Astrocyte (in vitro differentiated cells and primary cell): ENCODE measurements around the gene RTL10. TPM values are rescaled to one million over a fixed set of nuclear protein-coding genes. Genes with fewer than 3 reads are reported as not detected.
A peak's percentile ranks its signal among the peaks of the same experiment; 100 is the strongest.

ENCODE experiments used
- DNase-seq: peaks from one replicate; pipeline ENCODE4 v3.0.0-alpha.2; 2010; ENCODE audit warnings: low read depth
- FAIRE-seq: peaks from 2 replicates; lab custom pipeline; 2011; peaks lifted over from hg19 to GRCh38; lab: Jason Lieb, UNC
- H2AFZ ChIP-seq: 2 replicates; pipeline ENCODE4 v1.6.0; 2012; ENCODE audit warnings: low read depth, low read length, inconsistent platforms
- H3K27ac ChIP-seq: 2 replicates; pipeline ENCODE4 v1.5.1; 2011; ENCODE audit warnings: low read depth, low read length, inconsistent platforms
- H3K27me3 ChIP-seq: 2 replicates; pipeline ENCODE4 v1.6.0; 2011; ENCODE audit warnings: low read length, inconsistent platforms; ENCODE audit not compliant: insufficient read depth
- H3K36me3 ChIP-seq: 2 replicates; pipeline ENCODE4 v1.5.1; 2011; ENCODE audit warnings: low read length, inconsistent platforms; ENCODE audit not compliant: insufficient read depth
- H3K4me1 ChIP-seq: 2 replicates; pipeline ENCODE4 v1.5.1; 2011; ENCODE audit warnings: low read length, inconsistent platforms; ENCODE audit not compliant: insufficient read depth
- H3K4me2 ChIP-seq: 2 replicates; pipeline ENCODE4 v1.6.0; 2012; ENCODE audit warnings: low read length, inconsistent platforms
- H3K4me3 ChIP-seq: 2 replicates; pipeline ENCODE4 v1.5.1; 2011; ENCODE audit warnings: low read depth, mild to moderate bottlenecking, low read length, inconsistent platforms; ENCODE audit not compliant: insufficient read depth
- H3K79me2 ChIP-seq: 2 replicates; pipeline ENCODE4 v1.6.0; 2012; ENCODE audit warnings: mild to moderate bottlenecking, low read length, inconsistent platforms; ENCODE audit not compliant: insufficient read depth
- H3K9ac ChIP-seq: 2 replicates; pipeline ENCODE4 v1.6.0; 2012; ENCODE audit warnings: mild to moderate bottlenecking, low read length, inconsistent platforms
- H3K9me3 ChIP-seq: 2 replicates; pipeline ENCODE4 v1.5.1; 2012; ENCODE audit warnings: low read depth, mild to moderate bottlenecking, low read length, inconsistent platforms; ENCODE audit not compliant: insufficient read depth
- H4K20me1 ChIP-seq: 2 replicates; pipeline ENCODE4 v1.6.0; 2012; ENCODE audit warnings: low read length, inconsistent platforms; ENCODE audit not compliant: insufficient read depth
- H3K27ac Mint-ChIP-seq: one replicate; pipeline ENCODE4 v1.8.0; 2021; ENCODE audit warnings: mild to moderate bottlenecking, mixed read lengths; ENCODE audit not compliant: unreplicated experiment
- H3K27me3 Mint-ChIP-seq: one replicate; pipeline ENCODE4 v1.8.0; 2021; ENCODE audit warnings: low read depth, mixed read lengths; ENCODE audit not compliant: unreplicated experiment
- H3K36me3 Mint-ChIP-seq: one replicate; pipeline ENCODE4 v1.8.0; 2021; ENCODE audit warnings: low read depth, mixed read lengths; ENCODE audit not compliant: unreplicated experiment
- H3K4me1 Mint-ChIP-seq: one replicate; pipeline ENCODE4 v1.8.0; 2021; ENCODE audit warnings: low read depth, mixed read lengths; ENCODE audit not compliant: unreplicated experiment
- H3K4me3 Mint-ChIP-seq: one replicate; pipeline ENCODE4 v1.8.0; 2021; ENCODE audit warnings: mild to moderate bottlenecking, moderate library complexity, mixed read lengths; ENCODE audit not compliant: unreplicated experiment
- H3K9me3 Mint-ChIP-seq: one replicate; pipeline ENCODE4 v1.8.0; 2021; ENCODE audit warnings: mild to moderate bottlenecking, mixed read lengths; ENCODE audit not compliant: unreplicated experiment
- EZH2 ChIP-seq: IDR thresholded peaks from 2 replicates; pipeline ENCODE4 v1.6.1; 2012; ENCODE audit warnings: mild to moderate bottlenecking, low read length, inconsistent platforms; ENCODE audit not compliant: insufficient read depth
- total RNA-seq: library from RNA; stranded (reverse); gene quantifications from 2 replicates; pipeline ENCODE4 v1.2.1, GENCODE V29; 2021
- TF ChIP-seq, protein P1 (sequence below): IDR thresholded peaks from 2 replicates; pipeline ENCODE4 v1.5.1; 2011; ENCODE audit warnings: low read depth, mild to moderate bottlenecking, inconsistent platforms, low read length, moderate library complexity; ENCODE audit not compliant: insufficient read depth

RTL10 gene
- total RNA-seq, 1 donor from 2014 or later = 43.0 TPM

DNA sequence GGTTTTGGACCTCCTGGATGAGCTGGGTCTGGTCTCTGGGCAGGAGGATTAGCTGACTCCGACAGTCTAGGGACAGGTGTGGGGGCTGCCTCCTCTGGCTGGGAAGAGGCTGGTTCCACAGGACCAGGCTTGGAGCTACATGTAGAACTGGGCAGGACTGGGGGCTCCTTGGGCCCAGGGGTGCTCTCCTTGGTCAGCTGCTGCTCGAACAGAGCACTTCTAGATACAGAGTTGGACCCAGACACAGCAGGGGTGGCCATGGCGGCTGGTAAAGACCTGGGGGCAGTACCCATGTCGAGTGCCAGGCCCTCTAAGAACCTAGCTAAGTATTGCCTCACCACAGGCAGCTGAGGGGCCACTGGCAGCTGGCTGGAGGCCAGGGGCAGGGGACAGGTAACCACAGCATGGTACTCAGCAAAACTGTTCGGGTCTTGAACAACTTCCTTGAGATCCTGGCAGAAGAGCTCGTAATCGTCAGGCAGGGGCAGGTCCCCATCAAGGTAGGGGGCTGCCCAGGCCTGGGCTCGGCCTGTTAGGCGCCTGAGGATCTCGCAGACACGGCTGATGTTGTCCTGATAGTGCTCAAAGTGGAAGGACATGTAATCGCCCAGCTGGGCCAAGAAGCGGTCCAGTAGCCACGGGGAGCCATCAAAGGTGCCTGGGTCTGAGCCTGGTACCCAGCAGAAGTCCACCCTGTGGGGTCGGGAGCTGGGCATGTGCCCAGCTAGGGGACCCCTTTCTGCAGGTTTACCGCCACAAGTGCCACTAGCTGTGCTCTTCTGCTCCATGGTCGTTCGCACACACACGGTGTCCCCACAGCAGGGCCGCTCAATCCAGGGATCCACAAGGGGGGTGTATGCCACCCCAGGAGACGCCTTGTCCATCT is 3.1 kb downstream of the RTL10 start:
- Mint-ChIP-seq H3K27me3 (no peaks in the 10 kb centered on the region), H3K27ac (no peak overlapping the region), H3K4me1 (peaks cover 40% of the 10 kb centered on the region), H3K4me3 (peak overlapping the region; percentile 96), H3K36me3 (peaks cover 24% of the 10 kb centered on the region), H3K9me3 (no peaks in the 10 kb centered on the region)
- peaks cover 5% of the 10 kb centered on the region for H3K36me3 ChIP-seq
- H3K4me2 ChIP-seq = no peak overlapping the region
- H3K27me3 ChIP-seq = no peaks in the 10 kb centered on the region
- TF ChIP-seq, protein P1, sequence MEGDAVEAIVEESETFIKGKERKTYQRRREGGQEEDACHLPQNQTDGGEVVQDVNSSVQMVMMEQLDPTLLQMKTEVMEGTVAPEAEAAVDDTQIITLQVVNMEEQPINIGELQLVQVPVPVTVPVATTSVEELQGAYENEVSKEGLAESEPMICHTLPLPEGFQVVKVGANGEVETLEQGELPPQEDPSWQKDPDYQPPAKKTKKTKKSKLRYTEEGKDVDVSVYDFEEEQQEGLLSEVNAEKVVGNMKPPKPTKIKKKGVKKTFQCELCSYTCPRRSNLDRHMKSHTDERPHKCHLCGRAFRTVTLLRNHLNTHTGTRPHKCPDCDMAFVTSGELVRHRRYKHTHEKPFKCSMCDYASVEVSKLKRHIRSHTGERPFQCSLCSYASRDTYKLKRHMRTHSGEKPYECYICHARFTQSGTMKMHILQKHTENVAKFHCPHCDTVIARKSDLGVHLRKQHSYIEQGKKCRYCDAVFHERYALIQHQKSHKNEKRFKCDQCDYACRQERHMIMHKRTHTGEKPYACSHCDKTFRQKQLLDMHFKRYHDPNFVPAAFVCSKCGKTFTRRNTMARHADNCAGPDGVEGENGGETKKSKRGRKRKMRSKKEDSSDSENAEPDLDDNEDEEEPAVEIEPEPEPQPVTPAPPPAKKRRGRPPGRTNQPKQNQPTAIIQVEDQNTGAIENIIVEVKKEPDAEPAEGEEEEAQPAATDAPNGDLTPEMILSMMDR = no peak
- no peak for TF ChIP-seq EZH2
- peaks cover 75% of the 10 kb centered on the region for H4K20me1 ChIP-seq
- peaks cover 33% of the 10 kb centered on the region for H3K4me1 ChIP-seq
- H3K27ac ChIP-seq = no peak overlapping the region
- H2AFZ ChIP-seq = no peak overlapping the region
- DNase-seq = no peak
- no peak overlapping the region for H3K4me3 ChIP-seq
- FAIRE-seq = no peak
- H3K9ac ChIP-seq = no peak overlapping the region
- peaks cover 69% of the 10 kb centered on the region for H3K79me2 ChIP-seq
- no peaks in the 10 kb centered on the region for H3K9me3 ChIP-seq

DNA sequence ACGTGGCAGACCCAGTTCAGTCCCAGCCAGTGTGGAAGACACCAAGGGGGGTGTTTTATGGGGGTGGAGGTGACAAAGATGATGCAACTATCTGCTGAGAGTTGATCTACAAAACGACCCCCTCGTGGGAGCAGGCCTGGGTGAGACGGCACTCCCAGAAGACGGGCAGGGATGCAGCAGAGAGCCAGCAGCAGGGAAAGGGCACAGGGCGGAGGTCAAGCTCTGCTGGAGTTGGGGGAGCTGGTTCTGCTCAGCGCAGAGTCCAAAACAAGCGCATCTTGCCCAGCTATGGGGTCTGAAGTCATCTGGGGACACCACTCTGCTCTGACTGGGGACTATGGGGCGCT is 3.9 kb downstream of the RTL10 start:
- no peak for TF ChIP-seq EZH2
- TF ChIP-seq, protein P1 = no peak

More for the DNA sequence above, 3.9 kb downstream of the RTL10 start:
- Mint-ChIP-seq H3K27ac (no peak overlapping the region), H3K4me3 (peak overlapping the region; percentile 45), H3K27me3 (no peaks in the 10 kb centered on the region), H3K36me3 (peaks cover 24% of the 10 kb centered on the region), H3K9me3 (no peaks in the 10 kb centered on the region), H3K4me1 (peaks cover 38% of the 10 kb centered on the region)
- Histone ChIP-seq H3K9ac (no peak overlapping the region), H3K4me3 (no peak overlapping the region), H3K36me3 (peaks cover 5% of the 10 kb centered on the region), H3K4me1 (peaks cover 27% of the 10 kb centered on the region), H3K9me3 (no peaks in the 10 kb centered on the region), H2AFZ (no peak overlapping the region), H4K20me1 (peaks cover 82% of the 10 kb centered on the region), H3K79me2 (peaks cover 66% of the 10 kb centered on the region), H3K27ac (no peak overlapping the region), H3K27me3 (no peaks in the 10 kb centered on the region), H3K4me2 (no peak overlapping the region)
- DNase-seq (no peak), FAIRE-seq (no peak)
